Activated CD8-positive, alpha-beta T cell treated with anti-CD3 and anti-CD28 coated beads, Interleukin-2, amount 10 ng/mL, durations not matched to agents 7 days and 5 days (primary cell): ENCODE measurements around the gene SEBOX. TPM values are rescaled to one million over a fixed set of nuclear protein-coding genes. Genes with fewer than 3 reads are reported as not detected.

Experiments
- ATAC-seq: fragments of 150-1000 bp; cut with Tn5 transposase; one replicate; pipeline ENCODE4 v1.10.0; 2021; ENCODE audit warnings: moderate library complexity
- CTCF ChIA-PET: fragments of 350-600 bp; sonication (Branson Sonifier 250); formaldehyde crosslinking; loops from one replicate; lab custom pipeline; 2021; ENCODE audit warnings: antibody characterized with exemption; lab: Charles Lee
- POLR2A ChIA-PET: fragments of 350-600 bp; sonication (Branson Sonifier 250); formaldehyde crosslinking; loops from one replicate; lab custom pipeline; 2021; ENCODE audit warnings: antibody characterized with exemption; lab: Charles Lee
- DNase-seq: peaks from one replicate; pipeline ENCODE4 v3.0.0-alpha.2; 2020
- H3K27ac Mint-ChIP-seq: one replicate; pipeline ENCODE4 v1.8.0; 2021; ENCODE audit warnings: mild to moderate bottlenecking, mixed read lengths
- H3K27me3 Mint-ChIP-seq: one replicate; pipeline ENCODE4 v1.8.0; 2021; ENCODE audit warnings: low read depth, mixed read lengths
- H3K36me3 Mint-ChIP-seq: one replicate; pipeline ENCODE4 v1.8.0; 2021; ENCODE audit warnings: low read depth, mixed read lengths
- H3K4me1 Mint-ChIP-seq: one replicate; pipeline ENCODE4 v1.8.0; 2021; ENCODE audit warnings: low read depth, mixed read lengths
- H3K4me3 Mint-ChIP-seq: one replicate; pipeline ENCODE4 v1.8.0; 2021; ENCODE audit warnings: mild to moderate bottlenecking, mixed read lengths
- H3K9me3 Mint-ChIP-seq: one replicate; pipeline ENCODE4 v1.8.0; 2022; ENCODE audit warnings: mixed read lengths; ENCODE audit not compliant: insufficient read depth
- total RNA-seq, 2 experiments: library from RNA; stranded (reverse); gene quantifications; one replicate each; pipeline ENCODE4 v1.2.3, GENCODE V29; 2021

Gene SEBOX
- total RNA-seq, 2 experiments from 2014 or later, result not detected

GRCh38 chr17:28338056-28338768 is 26.8 kb downstream of the SEBOX start:
- ChIA-PET CTCF (interaction anchor here (0.7 kb wide), 1 partner anchor 373 kb away, joined by 3 read pairs; no protein-coding TSS in a partner anchor), POLR2A (interaction anchor here (1.0 kb wide), 1 partner anchor 19 kb away, joined by 5 read pairs; the partner anchor contains the start of gene POLDIP2)
- no peaks in the 10 kb centered on the region for H3K27me3 Mint-ChIP-seq
- ATAC-seq (no peak), DNase-seq (no peak)
- H3K27ac Mint-ChIP-seq, result no peak overlapping the region
- H3K4me3 Mint-ChIP-seq, result no peak overlapping the region
- no peaks in the 10 kb centered on the region for H3K9me3 Mint-ChIP-seq
- peaks cover 16% of the 10 kb centered on the region for H3K36me3 Mint-ChIP-seq
- H3K4me1 Mint-ChIP-seq, result peaks cover 31% of the 10 kb centered on the region

GRCh38 chr17:28335959-28336871 is 28.8 kb downstream of the SEBOX start:
- CTCF ChIA-PET, result interaction anchor here (1.1 to 2.9 kb wide), 10 partner anchors 10 to 531 kb away, joined by 4 to 17 read pairs (median 6); partner anchors contain the start of gene POLDIP2
- Mint-ChIP-seq H3K36me3 (peaks cover 7% of the 10 kb centered on the region), H3K9me3 (no peaks in the 10 kb centered on the region), H3K4me3 (peak overlapping the region; percentile 96), H3K27me3 (no peaks in the 10 kb centered on the region), H3K4me1 (peaks cover 31% of the 10 kb centered on the region), H3K27ac (peak overlapping the region; percentile 95)
- POLR2A ChIA-PET, result interaction anchor here (0.6 to 3.4 kb wide), 20 partner anchors 9 to 528 kb away, joined by 3 to 47 read pairs (median 4); partner anchors contain the start of genes POLDIP2, TMEM97 and VTN
- ATAC-seq (peak; percentile 1), DNase-seq (peak; percentile 31)

- peaks cover 31% of the 10 kb centered on the region for H3K4me1 Mint-ChIP-seq
- peak; percentile 97 for ATAC-seq
Measured at GRCh38 chr17:28335201-28335958, 29.6 kb downstream of the SEBOX start, which contains the start of the genes IFT20 and TNFAIP1. TSS of gene IFT20 (minus strand) at chr17:28335472. CDS start at chr17:28331985, 3,487 bp downstream. TSS of gene TNFAIP1 (plus strand) at chr17:28335761. CDS start at chr17:28339522, 3,761 bp downstream.

DNA sequence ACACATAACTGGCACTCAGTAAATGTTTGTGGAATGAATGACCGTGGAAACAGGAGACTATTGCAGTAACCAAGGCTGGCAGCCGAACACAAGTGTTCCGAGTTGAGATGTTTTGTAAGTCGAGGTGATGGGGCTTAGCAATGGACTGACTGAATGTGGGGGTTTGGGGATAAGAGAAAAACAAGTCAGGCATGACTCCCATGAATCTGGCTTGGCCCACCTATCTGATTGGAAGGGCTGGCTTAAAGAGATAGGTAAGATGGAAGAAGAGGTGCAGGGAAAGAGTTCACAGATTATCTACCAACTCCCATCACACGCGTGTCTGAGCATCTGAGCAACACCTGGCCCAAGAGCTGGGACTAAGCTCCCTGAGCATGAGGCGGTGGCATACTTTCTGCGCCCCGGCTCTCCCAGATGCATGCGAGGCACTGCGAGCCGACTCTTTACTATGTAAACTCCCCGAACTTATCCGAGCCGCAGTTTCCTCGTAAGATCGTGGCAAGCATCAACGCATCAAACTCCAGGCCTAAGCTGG is 30.3 kb downstream of the SEBOX start:
- Mint-ChIP-seq H3K9me3 (no peaks in the 10 kb centered on the region), H3K4me1 (peaks cover 31% of the 10 kb centered on the region), H3K4me3 (peak overlapping the region; percentile 96), H3K27me3 (no peaks in the 10 kb centered on the region), H3K36me3 (no peaks in the 10 kb centered on the region), H3K27ac (peak overlapping the region; percentile 95)
- ChIA-PET CTCF (interaction anchor here (1.0 to 2.9 kb wide), 7 partner anchors 9 to 529 kb away, joined by 3 to 17 read pairs (median 8); partner anchors contain the start of gene POLDIP2), POLR2A (interaction anchor here (1.0 to 3.4 kb wide), 11 partner anchors 9 to 296 kb away, joined by 3 to 47 read pairs (median 4); partner anchors contain the start of genes POLDIP2 and TMEM97)
- DNase-seq (no peak), ATAC-seq (peak; percentile 2)

More at GRCh38 chr17:28335201-28335958, 29.6 kb downstream of the SEBOX start, which contains the start of the genes IFT20 and TNFAIP1:
- Mint-ChIP-seq H3K27me3 (no peaks in the 10 kb centered on the region), H3K27ac (peak within 1 kb of the TSS; percentile 95), H3K36me3 (peaks cover 3% of the 10 kb centered on the region), H3K9me3 (no peaks in the 10 kb centered on the region), H3K4me3 (peak within 1 kb of the TSS; percentile 96)
- CTCF ChIA-PET, result interaction anchor here (1.0 to 2.9 kb wide), 12 partner anchors 10 to 530 kb away, joined by 3 to 17 read pairs (median 6); partner anchors contain the start of gene POLDIP2
- POLR2A ChIA-PET, result interaction anchor here (0.6 to 3.4 kb wide), 21 partner anchors 9 to 327 kb away, joined by 3 to 47 read pairs (median 4); partner anchors contain the start of genes POLDIP2, TMEM97 and VTN
- DNase-seq, result peak; percentile 99

GRCh38 chr17:28334171-28334570 is 30.8 kb downstream of the SEBOX start:
- Mint-ChIP-seq H3K4me1 (peaks cover 31% of the 10 kb centered on the region), H3K27ac (peak overlapping the region; percentile 95), H3K27me3 (no peaks in the 10 kb centered on the region), H3K36me3 (peaks cover under 1% of the 10 kb centered on the region), H3K9me3 (no peaks in the 10 kb centered on the region), H3K4me3 (peak overlapping the region; percentile 96)
- no peak for DNase-seq
- no peak for ATAC-seq
- ChIA-PET POLR2A (interaction anchor here (1.0 to 3.4 kb wide), 4 partner anchors 8 to 23 kb away, joined by 3 to 47 read pairs (median 10); partner anchors contain the start of genes POLDIP2 and TMEM97), CTCF (interaction anchor here (1.8 to 2.9 kb wide), 3 partner anchors 16 to 454 kb away, joined by 4 to 10 read pairs (median 9); no protein-coding TSS in a partner anchor)

- H3K4me1 Mint-ChIP-seq, result peaks cover 31% of the 10 kb centered on the region
- CTCF ChIA-PET, result interaction anchor here (2.7 to 2.9 kb wide), 2 partner anchors 15 to 84 kb away, joined by 9 to 10 read pairs; no protein-coding TSS in a partner anchor
- POLR2A ChIA-PET, result interaction anchor here (3.4 kb wide), 1 partner anchor 24 kb away, joined by 47 read pairs; the partner anchor contains the start of gene POLDIP2
Measured at GRCh38 chr17:28333083-28333746, 31.8 kb downstream of the SEBOX start.

DNA sequence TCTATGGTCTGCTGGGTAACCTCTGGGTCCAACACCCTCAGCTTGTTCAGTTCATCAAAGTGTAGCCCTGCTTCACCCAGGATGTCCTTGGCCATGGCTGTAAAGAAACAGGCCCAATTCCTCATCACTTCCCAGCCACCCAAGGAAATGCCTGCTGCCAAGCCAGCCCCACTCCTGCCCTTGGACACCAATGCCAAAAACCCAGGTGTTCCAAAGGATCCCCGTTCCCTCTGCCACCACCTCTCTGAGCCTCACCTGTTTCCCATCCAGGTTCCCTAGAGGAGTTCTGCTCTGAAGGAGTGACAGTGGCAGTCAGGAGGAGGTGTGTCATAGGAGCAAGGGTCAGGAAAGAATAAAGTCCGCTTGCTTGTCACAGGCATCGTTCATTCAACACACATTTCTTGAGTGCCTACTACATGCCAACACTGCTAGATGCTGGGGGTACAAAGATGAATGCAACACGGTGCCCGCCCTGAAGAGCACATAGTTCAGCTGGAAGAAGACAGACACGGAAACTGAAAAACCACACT is 33.0 kb downstream of the SEBOX start:
- ChIA-PET CTCF (no interaction called here), POLR2A (interaction anchor here (1.2 kb wide), 1 partner anchor 15 kb away, joined by 4 read pairs; no protein-coding TSS in a partner anchor)
- Mint-ChIP-seq H3K27ac (no peak overlapping the region), H3K4me1 (peaks cover 24% of the 10 kb centered on the region), H3K9me3 (no peaks in the 10 kb centered on the region), H3K27me3 (no peaks in the 10 kb centered on the region), H3K36me3 (peaks cover 13% of the 10 kb centered on the region), H3K4me3 (no peak overlapping the region)
- no peak for ATAC-seq
- no peak for DNase-seq

More at GRCh38 chr17:28333083-28333746, 31.8 kb downstream of the SEBOX start:
- H3K4me3 Mint-ChIP-seq, result no peak overlapping the region
- H3K27me3 Mint-ChIP-seq, result no peaks in the 10 kb centered on the region
- DNase-seq (no peak), ATAC-seq (no peak)
- H3K9me3 Mint-ChIP-seq, result no peaks in the 10 kb centered on the region
- H3K36me3 Mint-ChIP-seq, result peaks cover 7% of the 10 kb centered on the region
- H3K27ac Mint-ChIP-seq, result no peak overlapping the region

DNA sequence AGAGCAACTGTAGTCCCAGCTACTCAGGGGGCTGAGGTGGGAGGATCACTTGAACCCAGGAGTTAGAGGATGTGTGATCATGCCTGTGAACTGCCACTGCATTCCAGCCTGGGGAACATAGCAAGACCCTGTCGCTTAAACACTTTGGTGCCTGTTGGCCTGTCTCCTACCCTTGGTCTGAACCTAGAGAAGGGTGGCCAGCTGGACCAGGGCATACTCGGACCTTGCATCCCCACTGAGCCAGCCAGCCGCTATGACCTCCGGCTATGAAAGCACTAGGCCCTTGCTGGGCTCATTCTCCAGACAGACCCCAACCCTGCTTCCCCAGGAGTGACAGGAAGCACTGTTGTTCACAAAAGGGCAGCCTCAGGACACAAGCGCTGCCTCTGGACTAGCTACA is 34.3 kb downstream of the SEBOX start:
- Mint-ChIP-seq H3K4me3 (no peak overlapping the region), H3K4me1 (peaks cover 14% of the 10 kb centered on the region), H3K36me3 (peaks cover 21% of the 10 kb centered on the region), H3K9me3 (no peaks in the 10 kb centered on the region), H3K27me3 (no peaks in the 10 kb centered on the region), H3K27ac (no peak overlapping the region)
- DNase-seq (no peak), ATAC-seq (no peak)
- ChIA-PET CTCF (no interaction called here), POLR2A (interaction anchor here (1.1 to 1.2 kb wide), 2 partner anchors 13 to 27 kb away, joined by 4 read pairs; partner anchors contain the start of gene POLDIP2)

DNA sequence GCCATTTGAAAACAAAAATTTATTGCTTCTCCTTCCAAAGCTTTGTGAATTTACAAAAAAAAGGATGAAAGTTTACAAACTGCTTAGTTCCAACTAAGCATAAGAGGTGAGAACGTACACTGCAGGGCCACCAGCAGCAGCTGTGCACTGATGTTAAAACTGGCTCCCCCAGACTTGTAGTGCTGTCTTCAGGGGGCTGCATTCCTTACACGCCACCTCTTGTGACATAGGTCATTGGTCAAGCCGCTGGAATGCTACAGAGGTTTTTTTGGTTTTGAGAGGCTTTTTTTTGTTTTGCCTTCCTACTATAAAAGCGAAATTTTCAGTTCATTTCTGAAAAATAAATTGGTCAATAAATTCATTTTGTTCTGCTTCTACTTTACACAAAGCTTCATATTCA is 36.7 kb downstream of the SEBOX start:
- Mint-ChIP-seq H3K9me3 (no peaks in the 10 kb centered on the region), H3K27ac (no peak overlapping the region), H3K4me1 (no peaks in the 10 kb centered on the region), H3K4me3 (no peak overlapping the region), H3K36me3 (peaks cover 21% of the 10 kb centered on the region), H3K27me3 (no peaks in the 10 kb centered on the region)
- DNase-seq (no peak), ATAC-seq (no peak)
- ChIA-PET CTCF (interaction anchor here (1.0 kb wide), 1 partner anchor 9 kb away, joined by 3 read pairs; no protein-coding TSS in a partner anchor), POLR2A (interaction anchor here (0.6 to 1.1 kb wide), 2 partner anchors 29 to 277 kb away, joined by 3 to 4 read pairs; partner anchors contain the start of gene POLDIP2)
